Nephron (organoid): ENCODE results near the gene BAZ1B.
A peak's percentile ranks its signal among the peaks of the same experiment; 100 is the strongest.

ENCODE experiments used
- H3K27ac Mint-ChIP-seq, 3 experiments: 2 replicates each; pipeline ENCODE4 v1.8.0; 2020; ENCODE audit warnings: mixed read lengths in 3 of 3, mild to moderate bottlenecking in 2 of 3, moderate library complexity in 1 of 3
- H3K27me3 Mint-ChIP-seq: 2 replicates; pipeline ENCODE4 v1.8.0; 2021; ENCODE audit warnings: low read depth, mild to moderate bottlenecking, moderate library complexity, mixed read lengths
- H3K36me3 Mint-ChIP-seq: 2 replicates; pipeline ENCODE4 v1.8.0; 2020; ENCODE audit warnings: low read depth, mixed read lengths
- H3K4me1 Mint-ChIP-seq: 2 replicates; pipeline ENCODE4 v1.8.0; 2020; ENCODE audit warnings: mixed read lengths
- H3K4me3 Mint-ChIP-seq, 3 experiments: 2 replicates each; pipeline ENCODE4 v1.8.0; 2020; ENCODE audit warnings: mild to moderate bottlenecking in 3 of 3, mixed read lengths in 3 of 3, moderate library complexity in 2 of 3
- H3K9me3 Mint-ChIP-seq: 2 replicates; pipeline ENCODE4 v1.8.0; 2020; ENCODE audit warnings: mixed read lengths
- CTCF ChIP-seq, 3 experiments: fragments of 200-600 bp; sonication (generic); IDR thresholded peaks; one replicate each; pipeline ENCODE4 v1.5.0; 2021; ENCODE audit warnings: antibody characterized with exemption in 3 of 3; ENCODE audit not compliant: unreplicated experiment in 3 of 3

The BAZ1B gene

DNA sequence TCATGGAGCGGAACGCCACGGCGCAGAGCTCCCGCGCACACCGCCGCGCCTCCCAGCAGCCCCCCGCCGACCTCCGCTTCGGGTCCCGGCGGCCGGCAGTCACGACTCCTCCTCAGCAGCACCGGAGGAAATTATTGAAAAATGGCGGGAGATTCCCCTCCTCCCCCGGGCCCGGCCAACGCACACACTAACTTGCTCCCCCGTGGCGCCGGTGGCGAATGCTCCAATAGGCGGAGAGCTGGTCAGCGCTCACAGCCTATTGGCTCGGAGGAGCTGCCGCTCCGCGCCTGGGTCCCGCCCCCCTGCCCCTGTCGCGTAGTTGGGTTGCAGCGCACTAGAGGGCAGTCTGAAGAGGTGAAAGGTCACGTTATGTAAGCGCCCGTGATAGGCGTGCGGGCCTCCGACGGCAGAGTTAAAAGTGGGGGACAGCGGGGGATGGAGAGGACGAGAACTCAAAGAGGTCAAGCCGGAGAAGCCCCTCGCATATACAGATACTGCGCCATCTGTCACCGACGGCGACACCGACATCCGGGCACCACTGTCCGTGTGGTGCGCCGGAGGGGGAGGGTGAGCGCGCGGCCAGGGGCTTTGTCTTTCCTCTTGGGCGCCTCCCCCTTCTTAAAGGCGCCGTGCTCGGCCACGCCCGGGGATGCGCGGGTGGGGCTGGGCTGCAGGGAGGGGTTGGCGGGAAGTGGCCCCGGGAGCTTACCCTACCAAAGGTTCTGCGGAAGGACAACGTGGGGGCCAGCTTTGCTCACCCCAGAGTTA lies at the start of gene BAZ1B:
BAZ1B (minus strand) TSS at position 189 of the 768 bp plus-strand sequence. CDS start 360 bp downstream, outside the sequence.
- Mint-ChIP-seq H3K36me3 (peaks cover 22% of the 10 kb centered on the region), H3K4me3 (peak within 1 kb of the TSS; percentile 90 to 94 (median 92)), H3K27me3 (no peaks in the 10 kb centered on the region), H3K27ac (peak within 1 kb of the TSS; percentile 99), H3K9me3 (no peaks in the 10 kb centered on the region), H3K4me1 (peaks cover 47% of the 10 kb centered on the region)
- TF ChIP-seq CTCF (IDR thresholded peaks at IDR 0.05; ENCODE audit: unreplicated experiment in 3 of 3): peak in 2 of 3 experiments; percentile 8 to 41

DNA sequence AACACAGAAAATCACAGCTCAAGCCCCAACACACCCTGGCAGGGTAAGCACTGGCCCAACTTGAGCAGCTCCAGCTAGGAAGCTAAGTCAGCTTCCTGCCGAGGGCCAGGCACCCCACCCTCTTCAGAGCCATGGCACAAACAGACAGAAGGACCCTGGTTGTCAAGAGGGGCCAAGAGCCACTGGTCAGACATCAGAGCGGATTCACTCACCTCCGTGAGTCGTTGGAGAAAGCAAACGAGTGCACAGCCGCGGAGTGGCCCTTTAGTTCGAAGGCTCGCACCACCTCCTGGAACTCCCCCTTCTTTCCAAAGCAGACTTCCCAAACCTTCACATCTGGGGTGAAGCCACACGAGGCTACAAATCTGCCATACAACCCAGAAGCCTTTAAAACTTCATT lies 48.9 kb upstream of the BAZ1B start:
- H3K36me3 Mint-ChIP-seq: peaks cover 56% of the 10 kb centered on the region
- no peaks in the 10 kb centered on the region for H3K4me1 Mint-ChIP-seq
- no peak overlapping the region for H3K27ac Mint-ChIP-seq
- no peaks in the 10 kb centered on the region for H3K27me3 Mint-ChIP-seq
- TF ChIP-seq CTCF (IDR thresholded peaks at IDR 0.05; ENCODE audit: unreplicated experiment in 3 of 3): no peak
- no peaks in the 10 kb centered on the region for H3K9me3 Mint-ChIP-seq
- H3K4me3 Mint-ChIP-seq: no peak overlapping the region

- H3K4me1 Mint-ChIP-seq: no peaks in the 10 kb centered on the region
- no peak overlapping the region for H3K4me3 Mint-ChIP-seq
- H3K27ac Mint-ChIP-seq: no peak overlapping the region
- H3K27me3 Mint-ChIP-seq: no peaks in the 10 kb centered on the region
- H3K36me3 Mint-ChIP-seq: peaks cover 56% of the 10 kb centered on the region
- no peak for TF ChIP-seq CTCF (IDR thresholded peaks at IDR 0.05; ENCODE audit: unreplicated experiment in 3 of 3)
- no peaks in the 10 kb centered on the region for H3K9me3 Mint-ChIP-seq
Measured at GRCh38 chr7:73570521-73570920, 48.4 kb upstream of the BAZ1B start.

- H3K4me1 Mint-ChIP-seq: no peaks in the 10 kb centered on the region
- peaks cover 50% of the 10 kb centered on the region for H3K36me3 Mint-ChIP-seq
- no peak overlapping the region for H3K27ac Mint-ChIP-seq
- TF ChIP-seq CTCF (IDR thresholded peaks at IDR 0.05; ENCODE audit: unreplicated experiment in 3 of 3): no peak
- H3K4me3 Mint-ChIP-seq: no peak overlapping the region
- no peaks in the 10 kb centered on the region for H3K27me3 Mint-ChIP-seq
- no peaks in the 10 kb centered on the region for H3K9me3 Mint-ChIP-seq
Measured at GRCh38 chr7:73569042-73569608, 47.0 kb upstream of the BAZ1B start.

GRCh38 chr7:73567846-73568685 lies 46.0 kb upstream of the BAZ1B start:
- Mint-ChIP-seq H3K9me3 (no peaks in the 10 kb centered on the region), H3K4me1 (no peaks in the 10 kb centered on the region), H3K4me3 (no peak overlapping the region), H3K27ac (no peak overlapping the region), H3K27me3 (no peaks in the 10 kb centered on the region), H3K36me3 (peaks cover 39% of the 10 kb centered on the region)
- no peak for TF ChIP-seq CTCF (IDR thresholded peaks at IDR 0.05; ENCODE audit: unreplicated experiment in 3 of 3)
